PC-9 (cell line): ENCODE measurements around the gene EXOC8. TPM values are rescaled to one million over a fixed set of nuclear protein-coding genes. Genes with fewer than 3 reads are reported as not detected.

Source experiments
- BruUV-seq: library from RNA; stranded (reverse); fragments of 400-500 nt; replicated peaks from 2 replicates; lab custom pipeline; 2021; lab: Mats Ljungman, UMichigan
- CTCF ChIA-PET: fragments of 300-600 bp; sonication (Branson Sonifier 250); formaldehyde crosslinking; loops from one replicate; lab custom pipeline; 2022; ENCODE audit warnings: antibody characterized with exemption; lab: Charles Lee
- POLR2A ChIA-PET: fragments of 300-600 bp; sonication (Branson Sonifier 250); formaldehyde crosslinking; loops from one replicate; lab custom pipeline; 2022; ENCODE audit warnings: antibody characterized with exemption; ENCODE audit not compliant: unreplicated experiment; lab: Charles Lee
- DNase-seq, 2 experiments: peaks; one replicate each; pipeline versions ENCODE4 v3.0.0 to v3.0.0-alpha.2; 2015 to 2022; ENCODE audit warnings: mixed read lengths in 1 of 2
- H2AFZ ChIP-seq: fragments of 200-600 bp; sonication (generic); 2 replicates; pipeline ENCODE4 v1.8.1; 2017; ENCODE audit warnings: antibody characterized with exemption
- H3F3A ChIP-seq: fragments of 200-600 bp; sonication (generic); 2 replicates; pipeline ENCODE4 v1.8.1; 2017; ENCODE audit warnings: antibody characterized with exemption, mild to moderate bottlenecking, low read depth; ENCODE audit not compliant: insufficient read depth
- H3K27ac ChIP-seq: fragments of 200-600 bp; sonication (generic); 2 replicates; pipeline ENCODE4 v1.6.1; 2016; ENCODE audit warnings: mixed run types
- H3K27me3 ChIP-seq: fragments of 200-600 bp; sonication (generic); 2 replicates; pipeline ENCODE4 v1.6.1; 2016; ENCODE audit warnings: low read depth, mixed run types; ENCODE audit not compliant: insufficient read depth
- H3K36me3 ChIP-seq: fragments of 200-600 bp; sonication (generic); 2 replicates; pipeline ENCODE4 v1.6.1; 2016; ENCODE audit warnings: low read depth, mixed run types
- H3K4me1 ChIP-seq: fragments of 200-600 bp; sonication (generic); replicated peaks from 2 replicates; pipeline ENCODE4 v1.6.1; 2016; ENCODE audit warnings: mixed run types; ENCODE audit not compliant: insufficient read depth
- H3K4me2 ChIP-seq: fragments of 200-600 bp; sonication (generic); 2 replicates; pipeline ENCODE4 v1.6.1; 2017; ENCODE audit warnings: mixed run types
- H3K4me3 ChIP-seq: fragments of 200-600 bp; sonication (generic); 2 replicates; pipeline ENCODE4 v1.6.1; 2016; ENCODE audit warnings: mixed run types
- H3K79me2 ChIP-seq: fragments of 200-600 bp; sonication (generic); 2 replicates; pipeline ENCODE4 v1.6.1; 2017; ENCODE audit warnings: low read depth, mixed run types
- H3K9me2 ChIP-seq: fragments of 200-600 bp; sonication (generic); 2 replicates; pipeline ENCODE4 v1.8.1; 2017; ENCODE audit warnings: mild to moderate bottlenecking; ENCODE audit not compliant: insufficient read depth
- H3K9me3 ChIP-seq: fragments of 200-600 bp; sonication (generic); 2 replicates; pipeline ENCODE4 v1.8.1; 2016; ENCODE audit warnings: low read depth; ENCODE audit not compliant: insufficient read depth
- H4K20me1 ChIP-seq: fragments of 200-600 bp; sonication (generic); 2 replicates; pipeline ENCODE4 v1.8.1; 2017; ENCODE audit not compliant: insufficient read depth
- CTCF ChIP-seq: fragments of 200-600 bp; sonication (generic); conservative IDR thresholded peaks from 2 replicates; pipeline ENCODE4 v1.6.1; 2017; ENCODE audit warnings: mixed run types, antibody characterized with exemption, mild to moderate bottlenecking, moderate library complexity
- EZH2 ChIP-seq: fragments of 200-600 bp; sonication (generic); IDR thresholded peaks from 2 replicates; pipeline ENCODE4 v1.8.0; 2017; ENCODE audit warnings: antibody characterized with exemption, low read depth
- intact Hi-C: fragments of 100-400 bp; cut with micrococcal nuclease; formaldehyde crosslinking; loops from one replicate; pipeline ENCODE4 v1.10.0; 2022; ENCODE audit not compliant: unreplicated experiment
- total RNA-seq: library from RNA; stranded (reverse); gene quantifications from 2 replicates; pipeline ENCODE4 v1.2.3, GENCODE V29; 2021

Gene EXOC8
- total RNA-seq, 1 experiment from 2014 or later, result 12.1 TPM

- no TSS peak for BruUV-seq
- Histone ChIP-seq H3K27me3 (no peaks in the 10 kb centered on the region), H3K36me3 (no peaks in the 10 kb centered on the region), H3K4me2 (no peak overlapping the region), H3K79me2 (no peaks in the 10 kb centered on the region), H3K9me2 (no peaks in the 10 kb centered on the region), H3K9me3 (no peaks in the 10 kb centered on the region), H3K4me3 (no peak overlapping the region), H2AFZ (no peak overlapping the region), H4K20me1 (no peaks in the 10 kb centered on the region), H3F3A (no peaks in the 10 kb centered on the region), H3K27ac (no peak overlapping the region), H3K4me1 (no peaks in the 10 kb centered on the region)
- ChIA-PET CTCF (interaction anchor here (0.6 kb wide), 1 partner anchor 501 kb away, joined by 3 read pairs; no protein-coding TSS in a partner anchor), POLR2A (no interaction called here)
- DNase-seq, result no peak
- intact Hi-C loops, result no loop called here
- no peak for TF ChIP-seq CTCF
- TF ChIP-seq EZH2, result no peak
These were observed 25.2 kb downstream of the EXOC8 start for GRCh38 chr1:231312432-231312788.

GRCh38 chr1:231311720-231312431 lies 25.8 kb downstream of the EXOC8 start:
- Histone ChIP-seq H3K27ac (no peak overlapping the region), H3K9me2 (no peaks in the 10 kb centered on the region), H3K9me3 (no peaks in the 10 kb centered on the region), H3K79me2 (no peaks in the 10 kb centered on the region), H3K36me3 (no peaks in the 10 kb centered on the region), H3K4me2 (no peak overlapping the region), H3K27me3 (no peaks in the 10 kb centered on the region), H4K20me1 (no peaks in the 10 kb centered on the region), H3K4me1 (no peaks in the 10 kb centered on the region), H3K4me3 (no peak overlapping the region), H3F3A (no peaks in the 10 kb centered on the region), H2AFZ (no peak overlapping the region)
- TF ChIP-seq EZH2 (no peak), CTCF (no peak)
- intact Hi-C loops, result no loop called here
- DNase-seq, result no peak
- ChIA-PET CTCF (interaction anchor here (0.6 kb wide), 1 partner anchor 501 kb away, joined by 3 read pairs; no protein-coding TSS in a partner anchor), POLR2A (no interaction called here)
- no TSS peak for BruUV-seq

- Histone ChIP-seq H3K27me3 (no peaks in the 10 kb centered on the region), H3K4me1 (no peaks in the 10 kb centered on the region), H3K27ac (no peak overlapping the region), H3K9me2 (no peaks in the 10 kb centered on the region; the same call in 1 of the 2 replicates), H3K4me3 (no peak overlapping the region), H3K9me3 (no peaks in the 10 kb centered on the region), H2AFZ (no peak overlapping the region), H3K79me2 (no peaks in the 10 kb centered on the region), H4K20me1 (no peaks in the 10 kb centered on the region), H3K36me3 (no peaks in the 10 kb centered on the region), H3F3A (no peaks in the 10 kb centered on the region), H3K4me2 (no peak overlapping the region)
- intact Hi-C loops, result no loop called here
- no peak for DNase-seq
- POLR2A ChIA-PET, result no interaction called here
- TF ChIP-seq CTCF, result no peak
- no peak for TF ChIP-seq EZH2
- CTCF ChIA-PET, result no interaction called here
- no TSS peak for BruUV-seq
These were observed 27.2 kb downstream of the EXOC8 start for GRCh38 chr1:231310391-231310934.
